Stimulated activated CD4-positive, alpha-beta T cell treated with anti-CD3 and anti-CD28 coated beads, Interleukin-4, amount 100 ng/mL, for 1 hour (primary cell): ENCODE data around the gene DNAJC5G.
"Not testable (repeated sequence)": the region's sequence is repeated elsewhere in the genome, so short reads cannot be mapped to it uniquely, and the experiment has no call there.

ENCODE experiments used
- DNase-seq: peaks from one replicate; pipeline ENCODE4 v3.0.0-alpha.2; 2020

Gene DNAJC5G

DNA sequence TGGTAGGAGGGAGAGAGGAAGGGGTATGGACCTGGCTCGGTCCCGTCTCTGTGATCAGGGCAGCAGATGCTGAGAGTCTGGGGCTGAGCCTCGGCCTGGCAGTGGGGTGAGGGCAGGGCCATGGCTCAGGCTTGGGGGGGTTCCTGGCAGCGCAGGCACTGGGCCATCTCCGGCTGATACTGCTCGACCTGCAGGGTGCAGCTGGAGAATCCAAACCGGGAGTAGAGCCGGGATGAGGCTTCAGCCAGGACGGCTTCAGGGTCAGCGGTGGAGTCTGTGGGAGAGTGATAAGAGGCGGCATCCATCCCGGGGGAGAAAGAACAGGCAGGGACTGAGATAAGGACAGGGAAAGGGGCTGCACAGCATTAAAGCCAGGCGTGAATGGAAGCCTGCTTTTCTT lies 20.0 kb upstream of the DNAJC5G start:
- DNase-seq = no peak

DNA sequence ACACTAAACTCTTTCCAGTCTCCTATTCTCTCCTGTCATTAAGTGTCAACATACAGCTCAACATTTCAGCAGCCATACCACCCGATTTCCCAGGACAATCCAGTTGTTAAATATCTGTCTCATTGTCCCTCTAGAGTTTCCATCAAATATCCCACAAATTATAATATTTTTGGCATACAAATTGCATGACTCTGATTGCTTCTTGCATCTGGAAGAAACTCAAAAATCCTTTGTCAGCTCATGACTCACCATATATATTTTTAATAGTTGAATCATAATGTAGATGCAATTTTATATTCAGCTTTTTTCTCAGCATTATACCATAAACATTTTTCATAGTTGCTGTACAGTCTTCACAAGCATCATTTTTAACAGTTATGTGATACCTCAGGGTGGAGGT lies 19.6 kb upstream of the DNAJC5G start:
- DNase-seq = no peak

DNA sequence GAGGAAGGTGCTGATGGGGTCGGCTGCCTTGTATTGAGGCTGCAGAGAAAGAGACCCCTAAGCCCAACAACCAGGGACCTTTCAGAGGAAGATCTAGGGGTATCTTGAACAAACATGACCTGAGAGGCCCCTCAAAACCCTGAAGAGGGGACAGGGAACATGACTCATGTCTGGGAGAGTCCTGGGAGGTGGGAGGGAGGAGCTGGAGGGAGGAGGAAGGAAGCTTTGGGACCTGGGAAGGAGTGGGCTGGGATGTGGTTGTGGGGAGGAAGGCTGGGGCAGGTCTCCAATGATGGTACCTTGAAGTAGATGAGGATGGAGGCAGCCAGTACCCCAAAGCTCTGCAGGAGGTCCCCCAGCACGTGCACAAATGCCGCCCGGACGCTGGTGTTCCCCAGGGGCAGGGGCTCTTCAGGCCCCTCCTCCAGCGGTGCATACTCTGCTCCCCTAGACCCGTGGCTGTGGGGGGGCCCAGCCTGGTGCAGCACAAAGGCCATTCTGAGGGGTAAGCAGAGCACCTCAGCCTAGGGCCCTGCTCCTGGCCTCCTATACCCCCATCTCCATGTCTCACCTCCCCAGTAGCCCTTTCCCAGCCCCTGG lies 18.3 kb upstream of the DNAJC5G start:
- DNase-seq = no peak

DNA sequence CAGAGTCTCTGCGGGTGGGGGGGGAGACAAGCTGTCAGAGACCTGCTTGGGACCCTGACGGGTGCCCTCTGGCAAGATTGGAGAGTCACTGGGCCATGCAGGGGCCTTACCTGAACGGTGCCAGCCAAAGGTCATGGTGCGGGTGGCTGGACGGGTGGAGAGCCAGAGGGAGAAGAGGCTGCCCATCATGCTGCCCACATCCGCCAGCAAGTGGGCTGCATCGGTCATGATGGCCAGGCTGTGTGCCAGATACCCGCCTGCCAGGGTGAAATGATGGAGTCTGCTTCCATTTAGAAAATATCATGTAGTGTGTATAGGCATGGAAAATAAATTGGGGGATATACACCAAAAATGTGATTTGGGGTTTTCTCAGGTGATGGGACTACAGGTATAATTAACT lies 17.2 kb upstream of the DNAJC5G start:
- no peak for DNase-seq

DNA sequence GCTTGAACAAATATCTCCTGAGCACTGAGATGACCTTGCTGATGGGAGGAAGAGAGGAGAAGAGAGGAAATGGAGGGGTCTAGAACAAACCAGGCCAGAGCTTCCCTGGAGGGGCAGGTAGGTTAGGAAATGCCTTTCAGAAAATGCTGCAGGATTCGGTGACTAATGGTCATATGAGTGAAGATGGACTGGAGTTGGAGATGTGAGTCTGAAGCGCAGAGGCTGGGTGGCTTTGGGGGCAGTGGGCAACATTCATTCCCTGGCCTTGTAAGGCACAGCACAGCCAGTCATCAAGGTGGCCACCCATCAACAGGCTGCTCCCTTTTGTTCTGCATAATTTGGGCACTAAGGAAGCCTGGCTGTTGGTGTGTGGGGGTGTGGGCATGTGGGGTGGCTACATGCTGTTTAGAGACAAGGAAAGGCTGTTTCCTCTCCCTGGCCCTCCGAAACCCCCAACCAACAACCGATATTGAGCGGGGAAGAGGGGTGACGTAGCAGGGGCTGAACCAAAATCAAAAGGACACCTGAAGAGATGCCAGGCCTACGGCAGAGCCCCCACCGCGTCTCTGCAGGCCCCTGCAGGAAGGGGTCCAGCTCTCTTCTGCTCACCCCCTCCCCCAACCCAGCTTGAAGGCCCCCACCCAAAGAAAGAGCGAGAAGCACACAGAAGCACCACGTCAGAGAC lies 13.8 kb upstream of the DNAJC5G start:
- no peak for DNase-seq

DNA sequence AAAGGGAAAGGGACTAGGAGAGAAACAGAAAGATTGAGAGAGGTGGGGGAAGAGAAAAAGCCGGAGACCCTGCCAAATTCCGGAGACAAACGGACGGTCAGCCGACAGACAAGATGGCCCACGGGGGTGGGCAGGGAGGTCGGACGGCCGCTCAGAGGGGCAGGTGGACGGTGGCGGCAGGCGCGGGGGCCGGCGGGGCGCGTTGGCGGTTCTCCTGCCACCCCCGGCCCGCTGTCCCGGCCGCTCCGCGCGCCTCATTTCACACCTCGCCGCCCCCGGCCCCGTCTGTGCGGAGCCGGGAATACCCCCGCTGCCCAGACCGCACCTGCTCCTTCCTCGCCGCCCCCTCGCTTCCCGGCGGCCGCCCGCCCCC lies 13.3 kb upstream of the DNAJC5G start:
- no peak for DNase-seq

DNA sequence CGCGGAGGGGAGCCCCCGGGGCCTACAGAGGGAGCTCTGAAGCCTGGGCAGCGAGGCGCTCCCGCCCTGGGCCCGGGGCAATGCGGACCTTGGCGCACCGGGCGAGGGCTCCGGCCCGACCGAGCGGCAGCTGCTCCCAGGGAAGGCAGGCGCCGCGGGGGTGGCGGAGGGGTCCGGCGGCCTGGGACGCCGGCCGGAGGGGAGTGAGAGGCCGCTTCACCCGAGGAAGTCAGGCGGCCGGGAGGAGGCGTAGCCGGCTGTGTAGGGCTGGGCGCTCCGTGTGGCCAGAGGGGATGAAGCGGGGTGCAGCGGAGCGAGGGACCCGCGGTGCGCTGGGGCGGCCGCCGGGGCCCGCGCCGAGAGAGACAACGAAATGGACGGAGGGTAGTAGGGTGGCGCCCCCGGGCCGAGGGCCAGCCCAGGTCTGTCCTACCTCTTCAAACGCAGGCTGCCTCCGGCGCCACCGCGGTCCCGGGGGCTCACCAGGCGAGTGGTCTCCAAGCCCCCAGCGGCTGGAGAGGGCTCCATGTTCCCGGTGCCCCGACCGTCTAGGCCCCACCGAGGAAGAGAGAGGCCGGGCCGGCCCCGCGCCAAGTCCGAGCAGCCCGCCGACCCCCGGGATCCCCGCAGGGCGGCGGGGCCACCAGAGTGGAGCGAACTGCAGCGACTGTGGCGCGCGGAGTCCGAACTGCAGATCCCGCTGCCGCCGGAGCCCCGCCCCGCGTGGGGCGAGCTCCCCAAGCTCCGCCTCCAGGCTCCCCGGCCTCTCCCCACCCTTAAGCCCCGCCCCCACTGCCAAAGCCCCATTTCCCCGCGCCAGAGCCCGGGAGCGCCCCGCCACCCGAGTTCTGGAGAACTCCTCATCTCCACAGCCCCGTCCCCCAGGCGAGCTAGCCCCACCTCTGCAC lies 12.6 kb upstream of the DNAJC5G start, which contains the start of gene SLC30A3:
Gene SLC30A3 (minus strand): TSS at position 669 of the 908 bp plus-strand sequence. CDS start 141 bp downstream, at position 528.
- DNase-seq = peak; percentile 73

DNA sequence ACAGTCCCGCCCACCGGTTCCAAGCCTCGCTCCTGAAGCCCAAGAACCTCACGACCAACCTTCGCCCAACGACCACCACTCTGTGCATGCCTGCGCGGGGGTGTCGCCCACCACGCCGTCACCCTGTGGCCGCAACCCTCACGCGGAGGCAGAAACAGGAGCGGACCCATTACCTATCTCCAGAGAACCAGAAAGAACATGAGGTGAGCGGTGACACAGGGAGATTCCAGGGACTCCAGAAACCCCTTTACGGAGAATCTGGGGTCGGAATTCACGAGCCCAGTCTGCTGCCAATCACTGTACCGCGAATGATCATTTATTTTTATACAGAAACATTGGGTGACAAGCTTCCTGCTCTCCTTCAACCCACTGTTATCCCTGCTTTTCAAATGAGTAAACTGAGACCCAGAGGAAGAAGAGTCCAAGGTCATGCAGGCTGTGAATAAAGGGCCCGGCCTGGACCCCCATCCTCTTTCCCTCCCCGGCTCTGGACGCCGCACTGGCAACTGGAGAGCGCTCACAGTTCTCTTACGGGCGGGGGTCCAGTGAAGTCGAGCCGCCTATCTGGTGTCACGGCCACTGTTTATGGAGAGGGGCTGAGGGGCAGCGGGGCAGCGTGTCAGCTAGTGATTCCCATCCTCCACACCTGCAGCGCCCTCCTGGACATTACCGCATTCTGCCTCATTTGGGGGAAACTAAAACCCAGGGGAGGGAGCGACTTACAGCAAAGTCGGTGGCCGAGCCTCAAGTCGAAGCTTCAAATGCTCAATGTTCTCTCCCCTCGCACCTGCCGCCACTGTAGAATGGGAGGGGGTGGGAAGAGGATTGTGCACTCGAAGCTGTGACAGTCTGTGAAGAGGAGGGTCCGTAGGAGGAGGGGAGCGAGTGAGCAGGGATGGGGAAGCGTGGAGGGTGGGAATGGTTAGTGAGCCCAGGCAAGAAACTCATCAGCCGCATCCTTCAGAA lies 11.7 kb upstream of the DNAJC5G start:
- no peak for DNase-seq

DNA sequence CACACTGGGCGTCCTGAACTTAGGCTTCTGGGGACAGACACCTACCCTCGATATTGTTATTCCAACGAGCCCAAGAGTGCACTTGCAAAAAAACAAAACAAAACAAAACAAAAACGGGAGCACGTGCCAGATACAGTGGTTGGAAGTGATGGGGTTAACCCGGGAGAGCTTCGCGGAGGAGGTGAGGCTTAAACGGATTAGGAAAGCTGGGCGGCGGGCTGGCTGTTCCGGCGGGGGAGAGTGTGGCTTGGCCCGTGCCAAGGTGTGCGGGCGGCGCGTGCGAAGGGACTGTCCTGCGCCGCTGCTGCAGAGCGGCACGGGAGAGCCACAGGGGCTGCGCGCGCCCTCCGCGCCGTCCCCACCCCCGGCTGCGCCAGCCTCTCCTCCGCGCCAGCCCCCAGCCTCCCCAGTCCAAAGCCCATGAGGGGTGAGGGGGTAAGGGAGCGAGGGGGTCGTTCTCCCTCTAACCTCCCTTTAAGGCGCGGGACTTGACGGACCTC lies 10.9 kb upstream of the DNAJC5G start:
- DNase-seq = peak; percentile 28

DNA sequence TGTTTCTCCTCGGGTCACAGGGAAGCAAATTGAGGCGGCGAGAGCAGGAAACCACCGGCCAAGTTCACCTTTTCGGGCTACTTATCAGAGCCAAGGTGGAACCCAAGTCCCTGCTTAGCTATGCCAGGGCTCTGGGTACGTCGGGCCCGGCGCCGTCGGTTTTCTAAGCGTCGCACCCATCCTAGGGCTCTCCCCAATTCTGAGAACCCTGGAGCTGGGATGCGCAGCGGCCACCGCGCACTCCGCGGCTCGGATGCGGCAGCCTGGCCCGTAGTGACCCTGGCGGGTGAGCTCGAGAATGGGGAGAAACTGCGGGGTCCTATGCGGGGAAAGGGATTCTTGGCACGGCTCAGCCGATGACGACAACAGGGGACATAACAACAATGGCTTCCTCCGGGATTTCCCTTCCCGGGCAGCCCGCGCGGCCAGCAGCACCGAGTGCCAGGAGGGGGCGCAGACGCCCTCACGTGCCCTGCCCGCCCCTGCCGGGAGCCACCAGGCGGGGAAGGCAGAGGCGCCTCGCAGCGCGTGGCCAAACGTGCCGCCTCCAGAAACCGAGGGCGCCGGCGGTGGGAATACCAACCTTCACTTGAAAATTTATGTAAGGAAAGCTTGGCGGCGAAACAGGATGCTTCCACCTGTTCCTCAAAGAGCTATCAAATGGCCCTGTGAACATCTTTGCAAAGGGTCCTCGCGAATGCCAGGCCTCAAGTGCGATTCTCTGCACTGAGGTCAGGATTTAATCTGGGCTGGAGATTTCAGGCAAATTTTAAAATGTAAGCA lies 10.3 kb upstream of the DNAJC5G start:
- peak; percentile 72 for DNase-seq

DNA sequence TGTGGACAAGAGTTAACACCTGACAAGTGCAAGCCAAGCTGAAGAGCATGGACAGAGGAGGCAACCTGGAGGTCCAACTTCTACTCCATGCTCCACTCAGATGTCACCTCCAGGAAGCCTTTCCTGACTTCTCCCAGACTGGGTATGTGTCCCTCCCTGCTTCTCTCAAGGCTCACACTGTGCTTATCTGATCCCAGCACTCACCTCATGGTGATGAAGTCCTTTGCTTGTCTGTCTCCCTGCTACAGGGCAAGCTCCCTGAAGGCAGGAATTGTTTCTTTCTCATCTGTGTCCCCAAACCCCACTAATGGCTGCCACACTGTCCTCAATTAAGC lies 9.7 kb upstream of the DNAJC5G start:
- no peak for DNase-seq

DNA sequence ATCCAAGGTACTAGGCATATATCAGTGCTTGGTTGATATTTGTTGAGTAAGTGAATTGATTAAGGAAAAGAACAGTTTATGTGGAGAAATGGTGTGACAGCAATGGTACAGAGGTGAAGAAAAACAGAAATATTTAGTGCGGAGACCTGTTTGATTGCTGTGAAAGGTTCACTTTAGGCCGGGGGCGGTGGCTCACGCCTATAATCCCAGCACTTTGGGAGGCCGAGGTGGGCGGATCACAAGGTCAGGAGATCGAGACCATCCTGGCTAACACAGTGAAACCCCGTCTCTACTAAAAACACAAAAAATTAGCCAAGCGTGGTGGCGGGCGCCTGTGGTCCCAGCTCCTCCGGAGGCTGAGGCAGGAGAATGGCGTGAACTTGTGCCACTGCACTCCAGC lies 6.9 kb upstream of the DNAJC5G start:
- DNase-seq = not testable (repeated sequence)

DNA sequence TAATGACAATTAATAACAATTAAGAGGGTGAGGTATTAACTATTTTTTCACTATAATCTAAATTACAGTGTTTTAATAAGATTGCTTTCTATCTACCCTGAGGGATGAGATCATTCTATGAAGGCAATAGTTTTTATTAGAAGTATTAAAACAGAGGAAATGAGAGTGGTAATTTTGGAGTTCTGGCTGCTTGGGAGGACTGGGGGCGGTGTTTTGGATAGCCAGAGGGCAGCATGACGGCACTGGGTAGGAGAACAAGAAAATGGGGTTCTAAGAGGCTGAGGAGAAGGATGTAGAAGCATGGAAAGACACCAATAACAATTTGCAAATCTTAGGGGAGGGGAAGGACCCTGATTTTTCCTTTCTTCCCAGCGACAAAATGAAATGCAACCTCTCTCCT lies 5.1 kb upstream of the DNAJC5G start:
- no peak for DNase-seq

DNA sequence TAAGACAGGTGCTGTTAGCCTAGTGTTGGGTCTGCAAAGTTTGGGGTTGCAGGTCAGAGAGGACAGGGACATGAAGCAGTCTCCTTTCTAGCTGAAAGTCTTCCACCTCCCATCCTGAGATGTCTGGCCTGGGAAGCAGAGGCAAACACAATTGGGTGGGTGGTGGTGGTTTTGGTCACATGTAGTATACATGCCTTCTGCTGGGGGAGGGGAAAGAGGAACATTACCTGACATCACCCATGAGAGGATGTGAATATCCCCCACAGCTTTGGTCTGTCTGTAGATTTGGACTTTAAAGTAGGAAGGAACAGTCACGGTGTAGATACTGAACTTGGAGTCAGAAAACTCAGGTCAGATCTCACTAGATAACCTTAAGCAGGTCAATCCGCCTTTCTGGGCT lies 4.6 kb upstream of the DNAJC5G start:
- no peak for DNase-seq

DNA sequence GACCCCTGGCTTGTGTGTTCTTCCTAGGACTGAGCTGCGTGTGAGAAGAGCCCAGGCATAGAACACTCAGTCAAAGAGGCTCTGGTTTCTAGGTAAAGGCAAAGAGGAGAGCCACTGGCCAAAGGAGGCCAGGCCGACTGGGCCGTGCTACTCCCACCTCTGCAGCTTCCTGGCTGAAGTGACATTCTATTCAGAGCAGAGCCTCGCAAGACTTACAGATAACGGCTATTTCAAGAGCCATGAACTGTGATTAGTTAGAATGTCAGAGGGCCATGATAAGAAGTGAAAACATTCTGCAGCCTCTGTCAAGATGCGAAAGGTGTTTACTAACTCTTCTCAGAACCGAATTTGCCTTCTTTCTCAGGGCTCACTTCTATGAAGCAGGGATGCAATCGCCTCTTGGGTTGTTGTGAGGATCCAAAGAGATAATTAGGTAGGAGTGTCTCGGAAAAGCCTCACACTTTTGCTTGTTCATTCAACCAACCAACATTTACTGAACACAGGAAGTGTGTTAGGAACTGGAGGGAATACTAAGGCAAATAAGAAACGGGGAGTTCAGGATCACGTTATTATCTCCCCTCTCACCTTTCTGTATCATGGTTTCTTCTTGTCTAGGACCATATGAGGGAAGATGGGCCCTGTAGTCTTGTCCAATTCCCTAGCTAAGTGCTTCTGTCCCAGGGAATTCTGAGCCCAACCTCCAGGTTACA lies 3.4 kb upstream of the DNAJC5G start:
- DNase-seq = no peak

DNA sequence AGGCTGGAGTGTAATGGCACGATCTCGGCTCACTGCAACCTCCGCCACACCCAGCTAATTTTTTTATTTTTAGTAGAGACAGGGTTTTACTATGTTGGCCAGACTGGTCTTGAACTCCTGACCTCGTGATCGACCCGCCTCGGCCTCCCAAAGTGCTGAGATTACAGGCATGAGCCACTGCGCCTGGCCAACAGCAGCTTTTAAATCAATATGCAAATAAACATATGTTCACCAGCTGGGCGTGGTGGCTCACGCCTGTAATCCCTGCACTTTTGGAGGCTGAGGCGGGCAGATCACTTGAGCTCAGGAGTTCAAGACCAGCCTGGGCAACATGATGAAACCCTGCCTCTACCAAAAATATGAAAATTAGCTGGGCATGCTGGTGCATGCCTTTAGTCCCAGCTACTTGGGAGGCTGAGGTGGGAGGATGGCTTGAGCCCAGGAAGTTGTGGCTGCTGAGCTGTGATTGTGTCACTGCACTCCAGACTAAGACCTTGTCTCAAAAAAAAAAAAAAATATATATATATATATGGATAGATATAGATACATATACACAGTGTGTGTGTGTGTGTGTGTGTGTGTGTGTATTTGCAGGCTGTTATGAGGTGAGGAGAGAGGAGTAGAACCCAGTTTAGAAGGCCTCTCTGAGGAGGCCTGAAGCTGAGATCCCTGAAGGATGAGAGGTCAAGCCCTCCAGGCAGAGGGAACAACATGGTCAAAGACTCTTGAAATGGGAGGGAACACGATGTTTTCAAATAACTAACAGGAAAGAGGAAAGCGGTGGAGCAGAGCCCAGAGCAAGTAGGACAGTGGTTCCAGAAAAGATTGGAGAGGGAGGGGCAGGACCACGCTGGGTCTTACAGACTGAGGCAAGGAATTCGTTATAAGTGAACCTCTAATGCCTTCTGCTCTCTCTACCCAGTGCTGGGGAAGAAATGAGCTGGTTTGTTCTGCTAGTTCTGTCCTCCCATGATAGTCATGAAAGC lies 2.4 kb upstream of the DNAJC5G start:
- DNase-seq = not testable (repeated sequence)

DNA sequence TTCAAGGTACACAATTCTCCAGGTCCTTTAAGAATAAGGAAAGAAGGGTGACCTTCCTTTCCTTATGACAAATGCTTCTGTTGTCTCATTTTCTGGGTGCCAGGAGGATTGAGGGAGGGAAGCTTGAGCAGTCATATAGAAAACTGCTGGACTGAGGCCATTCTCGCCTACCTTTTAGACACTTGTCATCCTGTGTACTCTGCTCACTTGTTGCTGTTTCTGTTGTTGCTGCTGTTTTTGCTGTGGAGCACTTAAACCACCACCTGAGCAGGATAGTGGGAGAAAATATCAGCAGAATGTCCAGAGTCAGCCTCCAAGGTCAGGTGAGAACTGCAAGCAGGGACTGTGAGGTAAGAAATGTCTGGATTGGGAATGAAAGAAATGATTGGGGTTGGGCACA lies 2.8 kb downstream of the DNAJC5G start:
- no peak for DNase-seq

DNA sequence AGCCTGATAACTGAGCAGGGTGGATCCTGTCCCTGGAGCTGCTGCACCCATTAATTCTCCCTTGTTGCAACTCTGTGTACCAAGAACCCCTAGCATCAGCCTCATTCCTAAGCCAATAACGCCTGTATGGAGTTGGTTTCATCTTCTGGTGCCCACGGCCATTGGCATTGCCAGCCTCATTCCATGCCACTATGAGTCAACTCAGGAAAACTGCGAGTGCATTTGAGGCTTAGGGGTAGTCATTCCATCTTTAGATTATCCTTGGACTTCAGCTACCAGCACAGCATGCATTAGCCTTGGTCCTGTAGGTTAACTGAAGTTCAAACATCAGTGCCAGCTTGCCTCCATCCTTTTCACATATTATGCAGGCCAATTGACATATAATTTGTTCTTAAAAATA lies 5.6 kb downstream of the DNAJC5G start:
- no peak for DNase-seq

DNA sequence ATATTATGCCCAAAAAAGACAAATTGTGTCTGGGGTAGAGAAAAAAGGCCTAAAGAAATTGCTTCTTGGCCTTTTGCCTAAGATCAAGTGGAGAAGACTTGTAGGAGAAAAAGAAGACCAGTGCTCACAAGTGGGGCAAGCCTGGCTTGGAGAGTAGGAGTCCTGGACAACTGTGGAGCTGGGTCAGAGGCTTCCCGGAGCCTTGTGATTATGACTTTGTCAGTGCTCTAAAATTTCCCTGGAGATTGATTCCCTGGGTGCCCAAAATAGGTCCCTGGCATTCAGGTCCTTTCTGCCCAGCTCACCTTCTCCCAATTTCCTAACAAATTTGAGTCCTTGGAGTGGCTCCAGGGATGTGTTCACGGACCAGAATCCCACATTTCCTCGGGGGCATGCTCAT lies 6.2 kb downstream of the DNAJC5G start:
- DNase-seq = no peak
